NCI-H69 (cell line): ENCODE results near the gene TBL1Y.
"Not testable (repeated sequence)": the region's sequence is repeated elsewhere in the genome, so short reads cannot be mapped to it uniquely, and the experiment has no call there.

ENCODE experiments used
- DNase-seq: peaks from one replicate; lab custom pipeline; 2025; lab: John Stamatoyannopoulos, UW

The TBL1Y gene

DNA sequence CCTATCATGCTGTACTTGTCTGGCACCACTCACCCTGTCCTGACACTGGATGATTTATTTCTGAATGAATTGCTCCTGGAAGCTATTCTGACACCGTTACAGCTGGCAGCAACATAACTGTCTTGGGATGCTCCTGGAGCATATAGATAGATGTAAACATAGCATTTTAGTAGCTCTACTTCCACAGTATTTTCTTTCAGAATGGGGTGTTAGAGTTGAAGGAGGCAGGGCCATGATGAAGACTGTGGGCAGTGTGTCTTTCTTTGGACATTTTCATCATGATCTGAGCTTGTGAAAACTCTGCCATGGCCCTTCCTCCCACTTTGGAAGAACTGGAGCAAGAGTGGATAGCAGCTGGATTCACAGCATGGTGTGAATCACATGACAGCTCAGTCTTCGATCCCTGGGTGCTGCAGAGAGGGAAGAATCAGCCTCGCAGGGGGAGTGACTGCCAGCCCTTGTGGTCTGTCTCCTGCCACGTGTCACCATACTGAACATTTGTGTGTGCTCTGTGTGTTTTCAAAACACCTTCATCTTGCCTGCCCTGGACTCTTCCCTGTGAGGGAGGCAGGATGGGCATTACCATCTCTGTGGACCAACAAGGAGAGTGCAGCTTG is 61.9 kb downstream of the TBL1Y start:
- DNase-seq, result no peak

- DNase-seq, result no peak
Observed at GRCh38 chrY:6974971-6975370, 64.5 kb downstream of the TBL1Y start.

DNA sequence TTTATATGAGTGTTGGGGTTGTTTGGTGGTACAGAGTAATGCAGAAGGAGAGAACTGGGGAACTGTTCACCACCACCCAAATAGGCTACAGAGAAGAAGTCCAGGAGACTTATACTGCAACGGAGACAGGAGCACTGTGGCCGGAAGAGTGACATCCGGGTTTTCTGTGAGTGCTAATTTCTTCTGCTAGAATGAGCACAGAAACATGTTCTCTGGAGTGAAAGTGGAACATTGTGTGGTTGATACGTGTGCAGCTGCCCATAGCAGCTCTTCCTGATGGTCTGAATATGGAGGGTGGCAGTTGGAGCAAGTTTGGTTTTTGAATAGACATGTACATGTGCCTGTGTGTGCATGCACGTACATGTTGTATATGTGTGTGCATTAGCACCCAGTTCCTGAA is 67.3 kb downstream of the TBL1Y start:
- no peak for DNase-seq

DNA sequence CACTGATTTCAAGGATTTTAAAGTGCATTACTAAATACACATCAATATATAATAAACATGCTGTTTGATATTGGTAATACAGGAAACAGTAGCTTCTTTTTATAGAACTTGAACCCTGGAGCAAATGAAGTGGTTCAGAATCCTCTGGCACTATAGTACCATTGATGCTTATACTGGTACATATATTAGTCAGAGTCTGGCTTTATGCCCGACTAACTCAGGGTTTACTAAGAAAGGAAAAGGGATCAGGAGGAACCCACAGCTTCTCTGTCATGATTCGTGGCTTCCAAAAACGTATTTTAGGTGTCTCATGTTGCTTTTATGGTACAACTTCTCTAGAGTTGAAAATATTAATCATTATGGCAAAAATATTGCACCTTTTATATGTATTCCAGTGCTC is 72.7 kb downstream of the TBL1Y start:
- DNase-seq, result no peak

GRCh38 chrY:6987811-6988210 is 77.3 kb downstream of the TBL1Y start:
- no peak for DNase-seq

GRCh38 chrY:6989886-6990620 is 79.6 kb downstream of the TBL1Y start:
- no peak for DNase-seq

DNA sequence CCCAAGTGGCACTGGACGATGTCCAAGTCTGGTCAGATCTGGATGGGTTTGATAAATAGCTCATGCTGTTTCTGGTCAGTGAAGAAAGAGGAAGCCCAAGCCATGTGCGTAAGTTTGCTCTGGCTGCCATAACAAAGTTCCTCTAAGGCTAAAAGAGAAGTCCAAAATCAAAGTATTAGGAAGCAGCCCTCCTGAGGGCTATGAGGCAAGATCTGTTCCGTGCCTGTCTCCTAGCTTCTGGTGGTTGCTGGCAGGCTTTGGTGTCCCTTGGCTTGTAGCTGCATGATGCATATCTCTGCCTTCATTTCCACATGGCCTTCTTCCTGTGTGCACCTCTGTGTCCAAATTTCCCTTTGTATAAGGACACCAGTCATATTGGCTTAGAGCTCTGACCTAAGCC is 81.5 kb downstream of the TBL1Y start:
- no peak for DNase-seq

DNA sequence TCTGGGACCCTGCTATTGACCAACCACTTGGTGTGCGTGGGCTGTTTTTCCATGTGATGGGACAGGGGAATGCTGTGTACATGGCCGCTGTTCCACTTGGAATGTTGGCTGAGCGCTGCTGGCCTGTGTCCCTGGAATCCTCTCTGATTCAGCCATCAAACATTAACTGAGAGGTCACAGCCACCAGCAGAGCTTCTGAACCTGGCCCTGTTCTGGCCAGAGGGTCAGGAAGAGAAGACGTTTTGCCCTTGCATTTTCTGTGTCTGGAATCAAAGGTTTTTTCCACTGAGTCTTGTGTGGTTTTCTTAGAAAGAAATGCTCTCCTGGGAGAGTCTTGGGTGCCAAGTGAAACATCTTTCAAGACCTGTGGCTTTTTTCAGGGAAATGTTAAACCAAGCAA is 85.5 kb downstream of the TBL1Y start:
- no peak for DNase-seq

- no peak for DNase-seq
Observed at GRCh38 chrY:6997503-6998066, 87.1 kb downstream of the TBL1Y start.

GRCh38 chrY:6999905-7000304 is 89.4 kb downstream of the TBL1Y start:
- DNase-seq, result no peak

DNA sequence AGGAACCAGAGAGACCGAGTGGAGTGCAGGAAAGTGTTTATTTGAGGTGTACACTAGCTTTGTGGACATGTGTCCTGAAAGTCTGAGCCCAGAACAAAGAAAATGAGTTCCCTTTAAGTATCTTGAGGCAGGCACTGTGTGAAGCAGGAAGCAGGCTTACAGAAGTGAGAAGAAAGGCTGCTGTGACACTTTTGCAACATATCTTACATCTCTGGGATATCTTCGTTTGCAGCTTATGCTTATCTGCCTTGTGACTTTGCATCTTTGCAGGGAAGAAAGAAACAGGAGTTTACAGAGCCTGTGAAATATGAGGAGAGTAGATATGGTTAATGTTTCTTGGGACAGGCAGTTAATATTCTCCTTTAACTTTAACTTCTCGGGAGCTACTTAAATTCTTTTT is 92.1 kb downstream of the TBL1Y start:
- no peak for DNase-seq

GRCh38 chrY:7007911-7008310 is 97.4 kb downstream of the TBL1Y start:
- no peak for DNase-seq

DNA sequence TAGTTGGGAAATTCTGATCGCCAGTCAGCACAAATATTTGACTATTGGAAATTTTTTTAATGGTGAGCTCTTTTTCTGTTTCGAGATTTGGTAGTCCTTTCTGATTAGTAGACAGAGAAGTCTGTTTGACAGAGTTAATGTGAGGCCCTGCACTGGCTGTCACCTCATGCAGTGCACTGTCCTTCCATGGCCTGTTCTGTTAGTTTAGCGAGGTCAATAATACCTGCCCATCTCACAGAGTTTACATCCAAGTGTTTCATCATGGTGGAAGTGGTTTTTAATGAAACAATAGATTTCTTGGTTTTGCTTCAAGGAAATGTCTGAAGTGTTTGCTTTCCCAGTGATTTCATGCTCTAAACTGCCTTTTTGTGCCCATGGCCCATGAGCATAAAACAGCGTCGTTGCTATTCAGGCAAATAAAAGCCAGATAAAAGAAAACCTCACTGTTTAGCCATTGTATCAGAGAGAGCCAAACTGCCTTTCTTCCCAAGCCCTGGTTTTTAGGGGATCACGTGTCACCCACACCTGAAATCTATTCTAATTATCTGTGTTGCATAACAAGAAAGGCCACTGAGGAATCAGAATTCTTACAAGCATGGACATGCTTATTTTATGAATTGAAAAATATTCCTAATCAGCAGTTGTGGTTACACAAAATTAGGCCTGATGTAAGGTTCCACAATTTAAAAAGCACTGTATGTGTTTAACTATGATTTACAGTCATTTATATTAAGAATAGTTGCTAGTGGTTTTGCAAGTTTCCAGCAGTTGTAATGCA is 98.3 kb downstream of the TBL1Y start:
- DNase-seq, result no peak

DNA sequence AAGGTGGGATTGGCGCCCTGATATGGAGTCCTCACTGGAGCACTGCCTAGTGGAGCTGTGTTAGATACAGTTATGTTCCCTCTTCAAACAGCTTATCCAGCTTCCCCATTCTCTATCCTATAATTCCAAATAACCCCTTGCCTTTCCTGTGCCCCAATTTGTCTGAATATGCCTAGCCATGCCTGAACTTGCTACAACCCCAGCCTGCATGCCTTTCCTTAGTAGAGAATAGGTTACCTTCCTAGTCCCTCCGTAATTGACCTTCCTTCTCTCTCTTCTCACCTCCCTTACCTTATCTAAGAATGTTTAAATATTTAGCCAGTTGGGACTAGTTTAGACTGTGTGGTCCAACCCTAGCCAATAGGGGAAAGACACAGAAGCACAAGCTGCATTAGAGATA is 102.6 kb downstream of the TBL1Y start:
- no peak for DNase-seq

- DNase-seq, result no peak
Observed at GRCh38 chrY:7016521-7016920, 106.0 kb downstream of the TBL1Y start.

- no peak for DNase-seq
Observed at GRCh38 chrY:7017244-7018080, 107.0 kb downstream of the TBL1Y start.

DNA sequence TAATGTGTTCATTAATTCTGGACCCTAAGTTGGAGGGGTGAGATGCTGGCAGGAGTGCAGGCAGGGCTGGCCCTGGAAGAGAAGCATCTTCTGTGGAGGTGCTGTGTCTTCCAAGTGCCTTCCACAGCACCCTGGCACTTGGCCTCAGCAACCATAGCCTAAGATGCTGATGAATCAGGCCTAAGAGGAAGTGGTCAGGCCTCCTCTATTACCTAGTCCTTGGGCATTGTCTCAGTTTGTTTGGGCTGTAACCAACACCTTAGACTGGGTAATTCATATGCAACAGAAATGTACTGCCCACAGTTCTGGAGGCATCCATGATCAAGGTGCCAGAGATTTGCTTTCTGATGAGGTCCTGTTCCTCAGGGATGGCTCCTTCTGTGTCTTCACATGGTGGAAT is 128.5 kb downstream of the TBL1Y start:
- DNase-seq, result no peak

GRCh38 chrY:7040662-7041061 is 130.2 kb downstream of the TBL1Y start:
- no peak for DNase-seq

DNA sequence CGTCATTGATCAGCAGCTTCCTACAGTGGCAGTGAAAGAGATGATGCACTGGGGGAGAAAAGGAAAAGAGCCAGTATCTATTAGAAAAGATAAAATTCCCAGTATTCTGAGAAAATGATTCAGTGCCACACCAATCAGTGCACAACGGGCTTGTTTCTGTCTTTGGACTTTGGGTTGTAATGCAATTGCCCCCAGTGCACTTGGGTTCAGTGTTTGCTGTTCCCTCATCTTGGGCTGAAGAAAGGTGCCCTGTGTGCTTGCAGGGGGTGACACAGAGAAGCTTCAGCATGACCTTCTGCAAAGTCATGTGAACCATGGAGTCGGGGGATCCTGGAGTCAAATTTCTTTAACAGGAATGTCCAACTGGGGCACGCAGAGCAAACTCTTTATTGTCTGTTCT is 131.5 kb downstream of the TBL1Y start:
- DNase-seq, result no peak

- DNase-seq, result not testable (repeated sequence)
Observed at GRCh38 chrY:7052461-7052860, 142.0 kb downstream of the TBL1Y start.

- DNase-seq, result no peak
Observed at GRCh38 chrY:7056886-7057285, 146.4 kb downstream of the TBL1Y start.

DNA sequence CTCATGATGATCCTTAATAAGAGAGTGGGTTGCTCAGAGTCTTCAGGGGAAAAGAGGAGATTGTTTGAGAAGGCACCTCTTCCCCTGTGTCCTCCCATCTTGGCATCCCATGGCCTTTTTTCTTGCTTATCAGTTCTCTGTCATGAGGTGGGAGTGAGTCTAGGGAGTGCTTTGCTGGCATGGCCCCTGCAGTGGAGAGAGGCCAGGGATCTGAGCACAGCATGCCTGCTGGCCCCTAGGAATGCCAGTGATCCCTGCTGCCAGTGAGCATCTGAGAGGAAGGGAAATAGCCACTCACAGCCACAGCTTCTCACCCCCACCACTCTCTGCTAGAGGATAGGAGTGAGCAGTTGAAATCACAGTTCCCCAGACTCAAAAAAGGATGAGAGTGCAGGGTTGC is 168.2 kb downstream of the TBL1Y start:
- DNase-seq, result no peak
